GM12801 (cell line): ENCODE measurements around the gene EPS8L2.

Source experiments
- TF ChIP-seq, protein P1 (sequence below): IDR thresholded peaks from one replicate; pipeline ENCODE4 v1.5.1; 2011; ENCODE audit warnings: control low read depth; ENCODE audit not compliant: insufficient read length; ENCODE audit errors: extremely low read depth

The EPS8L2 gene

DNA sequence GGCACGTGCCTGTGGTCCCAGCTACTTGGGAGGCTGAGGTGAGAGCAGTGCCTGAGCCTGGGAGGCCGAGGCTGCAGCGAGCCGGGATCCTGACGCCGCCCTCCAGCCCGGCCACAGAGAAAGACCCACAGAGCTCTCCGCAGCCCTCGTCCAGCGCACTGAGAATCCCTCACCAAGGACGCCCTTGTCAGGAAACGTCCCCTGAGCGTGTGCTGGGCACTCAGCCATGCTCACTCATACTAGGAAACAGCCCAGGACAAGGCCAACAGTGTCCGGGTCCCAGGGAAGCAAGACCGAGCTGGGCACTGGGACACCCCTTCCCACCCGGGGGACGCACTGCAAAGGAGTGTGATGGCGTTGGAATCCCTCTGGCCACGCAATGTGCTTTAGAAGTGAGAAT lies 25.6 kb upstream of the EPS8L2 start:
- TF ChIP-seq, protein P1, sequence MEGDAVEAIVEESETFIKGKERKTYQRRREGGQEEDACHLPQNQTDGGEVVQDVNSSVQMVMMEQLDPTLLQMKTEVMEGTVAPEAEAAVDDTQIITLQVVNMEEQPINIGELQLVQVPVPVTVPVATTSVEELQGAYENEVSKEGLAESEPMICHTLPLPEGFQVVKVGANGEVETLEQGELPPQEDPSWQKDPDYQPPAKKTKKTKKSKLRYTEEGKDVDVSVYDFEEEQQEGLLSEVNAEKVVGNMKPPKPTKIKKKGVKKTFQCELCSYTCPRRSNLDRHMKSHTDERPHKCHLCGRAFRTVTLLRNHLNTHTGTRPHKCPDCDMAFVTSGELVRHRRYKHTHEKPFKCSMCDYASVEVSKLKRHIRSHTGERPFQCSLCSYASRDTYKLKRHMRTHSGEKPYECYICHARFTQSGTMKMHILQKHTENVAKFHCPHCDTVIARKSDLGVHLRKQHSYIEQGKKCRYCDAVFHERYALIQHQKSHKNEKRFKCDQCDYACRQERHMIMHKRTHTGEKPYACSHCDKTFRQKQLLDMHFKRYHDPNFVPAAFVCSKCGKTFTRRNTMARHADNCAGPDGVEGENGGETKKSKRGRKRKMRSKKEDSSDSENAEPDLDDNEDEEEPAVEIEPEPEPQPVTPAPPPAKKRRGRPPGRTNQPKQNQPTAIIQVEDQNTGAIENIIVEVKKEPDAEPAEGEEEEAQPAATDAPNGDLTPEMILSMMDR: no peak

DNA sequence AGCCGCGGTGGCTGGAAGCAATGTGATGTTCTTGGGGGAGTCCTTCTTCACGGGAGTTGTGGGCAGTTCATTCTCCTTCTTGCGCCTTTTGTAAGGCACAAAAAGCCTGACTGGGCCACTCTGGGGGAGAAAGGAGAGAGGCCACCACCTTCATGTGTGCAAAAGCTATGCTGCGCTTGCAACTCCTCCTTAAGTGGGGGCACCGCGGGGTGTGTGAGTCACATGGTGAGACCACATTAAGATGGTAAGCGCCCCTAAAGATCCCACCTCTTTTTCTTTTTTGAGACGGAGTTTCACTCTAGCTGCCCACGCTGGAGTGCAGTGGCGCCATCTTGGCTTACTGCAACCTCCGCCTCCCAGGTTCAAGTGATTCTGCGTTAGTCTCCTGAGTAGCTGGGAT lies 25.1 kb upstream of the EPS8L2 start:
- TF ChIP-seq, protein P1: no peak

DNA sequence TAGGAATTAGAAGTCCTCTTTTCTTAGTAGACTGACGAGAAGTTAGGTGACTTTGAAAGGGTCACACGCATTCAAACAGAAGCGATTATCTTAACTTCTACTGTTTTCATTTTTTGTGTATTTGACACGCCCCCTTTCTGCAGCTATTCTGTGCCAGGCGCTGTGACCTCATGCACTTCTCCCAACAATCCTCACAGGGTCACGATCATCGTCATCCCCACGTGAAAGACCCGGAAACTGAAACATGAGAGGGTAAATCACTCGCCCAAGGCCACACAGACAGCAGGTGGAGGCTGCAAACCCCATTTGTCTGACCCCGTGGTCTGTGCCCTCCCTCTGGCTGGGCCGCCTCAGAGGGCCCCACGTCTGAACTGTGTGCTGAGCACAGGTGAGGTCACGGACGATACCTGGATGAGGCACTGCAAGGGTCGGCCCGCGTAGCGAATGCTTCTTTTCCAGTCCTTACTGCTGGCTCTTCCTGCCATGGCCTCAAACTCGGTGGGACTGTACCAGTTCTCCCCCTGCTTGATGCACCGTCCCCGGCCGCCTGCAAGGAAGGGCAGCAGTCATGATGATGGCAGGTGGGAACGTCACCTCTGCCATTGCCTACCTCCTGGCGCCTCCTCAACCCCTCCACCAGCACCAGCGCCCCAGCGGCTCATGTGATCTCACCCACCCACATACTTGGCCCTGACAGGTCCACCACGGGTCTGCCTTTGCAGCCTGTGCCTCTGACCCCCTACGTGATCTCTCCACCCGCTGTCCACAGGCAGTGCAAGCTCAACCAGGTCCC lies 19.4 kb upstream of the EPS8L2 start:
- TF ChIP-seq, protein P1: no peak

DNA sequence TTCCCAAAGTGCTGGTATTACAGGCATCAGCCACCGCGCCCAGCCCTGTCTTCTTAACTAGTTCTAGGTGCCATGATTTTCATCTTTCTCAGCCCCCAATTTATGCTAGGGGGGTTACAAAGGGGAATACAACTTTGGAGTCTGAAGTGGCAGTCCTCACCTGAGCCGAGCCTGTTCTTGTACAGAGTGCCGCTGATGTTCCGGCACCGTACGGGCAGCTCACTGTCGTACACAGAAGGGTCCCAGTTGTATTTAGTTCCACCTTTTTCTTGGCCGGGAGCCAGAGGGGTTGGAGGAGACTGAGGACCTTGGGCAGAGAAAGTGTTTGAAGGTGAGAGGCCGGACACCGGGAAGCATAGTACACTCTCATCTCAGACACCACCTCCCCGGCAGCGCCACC lies 18.3 kb upstream of the EPS8L2 start:
- TF ChIP-seq, protein P1: no peak

DNA sequence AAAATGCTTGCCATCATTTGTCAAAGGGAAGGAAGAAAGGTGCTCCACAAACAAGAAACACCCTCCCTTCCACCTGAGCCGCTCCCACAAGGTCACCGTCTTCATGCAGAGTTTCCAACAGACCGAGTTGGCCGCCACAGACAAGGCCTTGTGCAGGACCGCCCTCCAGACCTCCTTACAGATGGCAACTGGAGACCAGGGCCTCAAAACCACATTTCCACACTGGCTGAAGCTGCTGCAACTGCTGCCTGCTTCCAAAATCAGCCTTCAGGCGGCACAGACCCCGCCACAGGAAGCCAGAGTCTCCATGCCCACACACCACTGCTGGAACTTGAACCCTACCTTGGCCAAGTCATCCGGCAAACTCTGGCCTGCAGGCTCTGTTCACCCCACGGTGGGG lies 17.4 kb upstream of the EPS8L2 start:
- TF ChIP-seq, protein P1: no peak

DNA sequence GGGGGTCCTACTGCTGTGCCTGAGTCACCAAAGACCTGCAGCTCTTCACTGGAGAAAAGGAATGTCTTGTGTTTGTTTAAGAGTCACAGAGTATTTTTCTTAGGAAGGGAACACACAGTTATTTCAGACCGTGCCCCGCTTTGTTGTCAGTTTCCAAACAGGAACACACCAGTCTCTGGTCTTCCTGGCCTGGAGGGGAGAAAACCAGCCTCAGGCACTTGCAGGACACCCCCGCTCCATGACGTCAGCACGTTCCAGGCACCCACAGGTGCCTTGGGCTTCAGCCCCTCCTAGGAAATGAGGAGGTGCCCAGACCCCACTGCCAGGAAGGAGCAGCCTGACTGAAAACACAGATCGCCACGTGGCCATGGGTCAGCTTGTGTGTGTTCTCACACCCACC lies 16.4 kb upstream of the EPS8L2 start:
- TF ChIP-seq, protein P1: no peak

DNA sequence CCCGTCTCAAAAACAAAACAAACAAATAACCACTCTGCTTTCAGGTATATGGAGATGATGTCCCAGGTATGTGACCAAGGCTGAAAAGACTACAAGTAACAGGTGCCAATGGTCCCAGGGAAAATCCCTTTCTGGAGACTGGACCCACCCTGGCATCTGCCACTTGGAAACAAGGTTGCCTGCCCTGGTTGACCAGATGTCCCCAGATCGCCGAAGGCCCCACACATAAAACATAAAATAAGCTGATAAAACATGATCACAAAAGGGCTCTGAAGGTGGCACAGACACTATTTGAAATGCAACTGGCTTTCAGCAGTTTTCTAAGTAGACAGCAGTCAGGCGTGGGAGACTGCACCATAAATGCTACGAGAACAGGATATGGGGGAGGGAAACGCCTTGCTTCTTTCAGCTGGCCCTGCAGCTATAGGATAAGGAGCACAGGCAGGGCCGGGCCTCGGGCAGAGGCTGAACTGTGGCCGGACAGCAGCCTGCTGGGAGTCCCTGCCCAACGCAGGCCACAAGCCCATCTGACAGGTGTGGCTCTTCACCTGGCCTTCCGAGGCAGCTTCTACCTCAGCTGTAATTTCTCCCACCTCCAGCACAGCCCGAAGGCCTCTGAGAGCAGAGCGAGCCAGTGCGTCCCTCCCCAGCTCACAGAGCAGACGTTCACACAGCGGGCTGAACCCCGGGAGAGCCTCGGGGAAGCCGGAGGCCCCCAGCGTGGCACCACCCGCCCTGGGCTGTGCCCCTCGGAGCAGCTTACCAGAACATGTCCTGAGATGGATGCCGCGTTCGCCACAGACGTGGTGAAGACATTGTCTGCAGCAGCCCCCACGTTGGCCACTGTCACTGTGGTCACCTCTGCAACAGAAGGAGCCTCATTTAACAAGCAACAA lies 15.0 kb upstream of the EPS8L2 start:
- TF ChIP-seq, protein P1: no peak
